ENCODE data around the gene UBE2G2.

UBE2G2 gene

DNA sequence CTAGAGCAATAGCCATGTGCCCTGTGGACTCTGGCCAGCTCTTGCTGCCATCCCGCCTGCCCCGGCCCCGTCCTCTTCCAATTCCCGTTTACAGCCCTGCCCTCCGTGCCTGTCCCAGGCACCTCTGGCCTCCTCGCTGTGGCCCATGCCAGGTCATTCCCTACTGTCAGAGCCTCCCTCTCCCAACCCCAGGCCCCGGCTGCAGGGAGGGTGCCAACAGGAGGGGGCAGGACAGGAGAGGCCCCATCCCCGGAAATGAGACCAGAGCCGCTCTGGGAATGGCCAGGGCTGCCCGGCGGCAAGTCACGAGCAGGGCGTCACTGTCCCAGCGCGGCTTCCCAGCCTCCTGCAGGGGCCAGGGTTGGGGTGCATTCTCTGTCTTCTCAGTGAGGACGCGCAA is 66.8 kb downstream of the UBE2G2 start:
- Histone ChIP-seq H3K79me2 (ENCODE audit: control insufficient read depth, insufficient read depth, low read length, unreplicated experiment) (no peaks in the 10 kb centered on the region), H3K27me3 (ENCODE audit: insufficient read depth, low read length) (peaks cover 38% of the 10 kb centered on the region; the same call in 1 of the 2 replicates), H3K27ac (ENCODE audit: low read depth, low read length) (no peak overlapping the region), H3K36me3 (ENCODE audit: insufficient read depth, low read length) (no peaks in the 10 kb centered on the region), H3K4me3 (ENCODE audit: low read depth, low read length) (no peak overlapping the region), H3K4me1 (ENCODE audit: control insufficient read depth, insufficient read depth, low read length, unreplicated experiment) (no peaks in the 10 kb centered on the region), H2AFZ (ENCODE audit: low read length, unreplicated experiment) (no peak overlapping the region)

DNA sequence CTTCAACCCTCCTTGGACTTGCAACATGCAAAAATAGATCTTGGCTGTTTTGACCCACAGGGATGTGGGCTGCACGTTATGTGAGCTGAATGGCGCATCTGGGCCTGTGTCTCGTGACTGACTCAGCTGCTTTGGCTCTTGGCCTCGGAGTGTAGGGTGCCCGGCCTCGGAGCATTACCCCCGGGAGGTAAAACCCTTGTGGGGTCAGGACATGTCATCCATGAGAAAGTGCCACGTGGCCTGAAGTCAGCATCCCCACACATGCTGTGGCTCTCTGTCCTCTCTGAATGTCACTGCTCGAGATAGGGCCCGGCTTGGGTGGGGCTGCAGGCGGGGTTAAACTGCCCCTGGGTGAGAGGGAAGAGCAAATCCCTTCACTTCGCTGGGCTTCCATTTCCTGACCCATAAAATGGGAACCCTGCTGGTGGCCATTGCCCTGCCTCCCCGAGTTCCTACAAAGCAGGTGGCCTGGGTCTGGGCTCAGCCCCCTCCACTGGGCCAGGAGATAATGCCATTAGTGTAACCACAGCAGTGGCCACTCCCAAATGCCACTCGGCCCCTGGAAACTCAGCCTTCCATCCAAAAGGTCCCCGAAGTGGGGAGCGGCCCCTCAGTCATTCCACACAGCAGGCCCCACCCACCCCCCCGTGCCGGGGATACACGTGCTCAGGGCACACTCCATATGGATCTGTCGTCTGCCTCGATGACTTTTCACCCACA is 67.4 kb downstream of the UBE2G2 start:
- H2AFZ ChIP-seq (ENCODE audit: low read length, unreplicated experiment), result no peak overlapping the region
- H3K4me1 ChIP-seq (ENCODE audit: control insufficient read depth, insufficient read depth, low read length, unreplicated experiment), result no peaks in the 10 kb centered on the region
- no peak overlapping the region for H3K4me3 ChIP-seq (ENCODE audit: low read depth, low read length)
- peaks cover 33% of the 10 kb centered on the region; the same call in 1 of the 2 replicates for H3K27me3 ChIP-seq (ENCODE audit: insufficient read depth, low read length)
- H3K79me2 ChIP-seq (ENCODE audit: control insufficient read depth, insufficient read depth, low read length, unreplicated experiment), result no peaks in the 10 kb centered on the region
- H3K36me3 ChIP-seq (ENCODE audit: insufficient read depth, low read length), result no peaks in the 10 kb centered on the region
- H3K27ac ChIP-seq (ENCODE audit: low read depth, low read length), result no peak overlapping the region

DNA sequence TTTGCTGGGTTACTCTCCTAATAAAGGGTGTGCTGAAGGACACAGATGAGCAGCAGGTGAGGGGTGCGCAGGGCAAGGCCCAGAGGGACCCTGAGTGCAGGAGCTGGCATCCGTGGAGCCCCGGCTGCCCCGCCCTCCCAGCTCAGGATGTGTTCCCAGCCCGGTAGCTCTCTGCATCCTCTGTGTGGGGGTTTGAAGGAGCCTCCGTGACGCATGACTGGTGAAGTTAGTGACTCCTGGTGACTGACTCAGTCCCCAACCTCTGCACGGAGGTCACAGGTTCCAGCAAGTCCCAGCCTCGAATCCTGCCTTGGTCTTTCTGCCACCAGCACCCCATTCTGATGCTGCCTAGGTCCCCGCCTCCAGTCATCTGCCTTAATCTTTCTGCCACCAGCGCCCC is 68.7 kb downstream of the UBE2G2 start:
- peaks cover 34% of the 10 kb centered on the region for H3K27me3 ChIP-seq (ENCODE audit: insufficient read depth, low read length)
- no peak overlapping the region for H2AFZ ChIP-seq (ENCODE audit: low read length, unreplicated experiment)
- H3K27ac ChIP-seq (ENCODE audit: low read depth, low read length), result no peak overlapping the region
- H3K79me2 ChIP-seq (ENCODE audit: control insufficient read depth, insufficient read depth, low read length, unreplicated experiment), result no peaks in the 10 kb centered on the region
- no peak overlapping the region for H3K4me3 ChIP-seq (ENCODE audit: low read depth, low read length)
- no peaks in the 10 kb centered on the region for H3K36me3 ChIP-seq (ENCODE audit: insufficient read depth, low read length)
- H3K4me1 ChIP-seq (ENCODE audit: control insufficient read depth, insufficient read depth, low read length, unreplicated experiment), result no peaks in the 10 kb centered on the region

DNA sequence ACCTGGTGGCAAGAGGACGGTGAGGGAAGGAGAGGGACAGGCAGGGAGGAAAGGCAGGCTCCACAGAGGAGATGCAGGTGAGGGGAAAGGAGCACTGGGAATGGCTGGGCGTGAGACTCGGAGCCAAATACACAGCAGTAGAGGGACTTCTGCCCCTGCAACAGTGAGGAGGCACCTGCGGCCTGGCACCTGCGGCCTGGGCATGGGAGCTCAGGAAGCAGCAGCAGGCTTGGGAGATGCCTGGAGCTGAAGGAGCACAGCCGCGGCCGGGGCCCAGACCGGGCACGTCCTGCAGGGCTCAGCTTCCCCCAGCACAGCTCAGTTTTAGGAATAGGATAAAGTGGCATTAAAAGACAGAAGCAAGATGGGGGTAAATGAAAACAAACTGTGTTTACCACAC is 69.4 kb downstream of the UBE2G2 start:
- Histone ChIP-seq H3K4me1 (ENCODE audit: control insufficient read depth, insufficient read depth, low read length, unreplicated experiment) (no peaks in the 10 kb centered on the region), H3K79me2 (ENCODE audit: control insufficient read depth, insufficient read depth, low read length, unreplicated experiment) (no peaks in the 10 kb centered on the region), H2AFZ (ENCODE audit: low read length, unreplicated experiment) (no peak overlapping the region), H3K36me3 (ENCODE audit: insufficient read depth, low read length) (no peaks in the 10 kb centered on the region), H3K4me3 (ENCODE audit: low read depth, low read length) (no peak overlapping the region), H3K27me3 (ENCODE audit: insufficient read depth, low read length) (peaks cover 41% of the 10 kb centered on the region), H3K27ac (ENCODE audit: low read depth, low read length) (no peak overlapping the region)

DNA sequence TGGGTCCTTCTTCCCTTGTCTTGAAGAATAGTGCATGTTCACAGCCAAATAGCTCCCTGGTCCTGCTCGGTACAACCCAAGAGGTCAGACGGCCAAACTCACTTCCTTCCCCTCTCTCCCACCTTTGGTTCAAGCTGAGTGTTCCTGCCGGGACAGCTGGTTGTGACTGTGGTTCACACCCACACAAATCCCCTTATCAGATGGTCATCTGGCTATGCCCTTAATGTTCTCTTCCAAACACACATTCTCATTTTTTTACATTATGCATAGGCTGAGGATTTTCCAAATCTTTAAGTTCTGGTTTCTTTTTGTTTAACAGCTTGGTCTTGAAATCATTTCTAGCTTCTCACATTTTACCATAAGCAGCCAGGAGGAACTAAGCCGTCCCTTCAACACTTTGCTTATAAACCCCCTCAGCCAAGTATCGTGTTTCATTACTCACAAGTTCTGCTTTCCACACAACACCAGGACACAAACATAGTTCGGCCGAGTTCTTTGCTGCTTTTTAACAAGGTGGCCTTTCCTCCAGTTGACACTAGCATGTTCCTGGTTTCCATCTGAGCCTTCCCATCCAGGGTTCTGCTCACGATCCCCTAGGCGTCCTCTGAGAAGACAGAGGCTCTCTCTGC is 70.6 kb downstream of the UBE2G2 start:
- Histone ChIP-seq H3K79me2 (ENCODE audit: control insufficient read depth, insufficient read depth, low read length, unreplicated experiment) (no peaks in the 10 kb centered on the region), H2AFZ (ENCODE audit: low read length, unreplicated experiment) (no peak overlapping the region), H3K27me3 (ENCODE audit: insufficient read depth, low read length) (peaks cover 51% of the 10 kb centered on the region), H3K4me3 (ENCODE audit: low read depth, low read length) (no peak overlapping the region), H3K36me3 (ENCODE audit: insufficient read depth, low read length) (no peaks in the 10 kb centered on the region), H3K4me1 (ENCODE audit: control insufficient read depth, insufficient read depth, low read length, unreplicated experiment) (no peaks in the 10 kb centered on the region), H3K27ac (ENCODE audit: low read depth, low read length) (no peak overlapping the region)

DNA sequence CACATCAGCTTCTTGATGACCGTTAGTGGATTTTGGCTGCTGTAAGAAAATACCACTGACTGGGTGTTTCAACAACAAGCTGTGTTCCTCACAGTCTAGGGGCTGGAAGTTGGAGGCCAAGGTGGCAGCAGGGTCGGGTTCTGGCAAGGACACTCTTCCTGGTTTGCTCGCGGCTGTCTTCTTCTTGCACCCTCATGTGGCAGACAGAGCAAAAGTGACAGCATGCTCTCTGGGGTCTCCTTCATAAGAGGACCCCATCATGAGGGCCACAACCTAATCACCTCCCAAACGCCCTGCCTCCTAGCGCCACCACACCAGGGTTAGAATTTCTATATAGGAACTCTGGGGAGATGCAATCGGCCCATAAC is 71.6 kb downstream of the UBE2G2 start:
- H2AFZ ChIP-seq (ENCODE audit: low read length, unreplicated experiment), result no peak overlapping the region
- no peak overlapping the region for H3K27ac ChIP-seq (ENCODE audit: low read depth, low read length)
- no peaks in the 10 kb centered on the region for H3K79me2 ChIP-seq (ENCODE audit: control insufficient read depth, insufficient read depth, low read length, unreplicated experiment)
- H3K36me3 ChIP-seq (ENCODE audit: insufficient read depth, low read length), result no peaks in the 10 kb centered on the region
- H3K27me3 ChIP-seq (ENCODE audit: insufficient read depth, low read length), result peaks cover 59% of the 10 kb centered on the region
- no peaks in the 10 kb centered on the region for H3K4me1 ChIP-seq (ENCODE audit: control insufficient read depth, insufficient read depth, low read length, unreplicated experiment)
- no peak overlapping the region for H3K4me3 ChIP-seq (ENCODE audit: low read depth, low read length)

DNA sequence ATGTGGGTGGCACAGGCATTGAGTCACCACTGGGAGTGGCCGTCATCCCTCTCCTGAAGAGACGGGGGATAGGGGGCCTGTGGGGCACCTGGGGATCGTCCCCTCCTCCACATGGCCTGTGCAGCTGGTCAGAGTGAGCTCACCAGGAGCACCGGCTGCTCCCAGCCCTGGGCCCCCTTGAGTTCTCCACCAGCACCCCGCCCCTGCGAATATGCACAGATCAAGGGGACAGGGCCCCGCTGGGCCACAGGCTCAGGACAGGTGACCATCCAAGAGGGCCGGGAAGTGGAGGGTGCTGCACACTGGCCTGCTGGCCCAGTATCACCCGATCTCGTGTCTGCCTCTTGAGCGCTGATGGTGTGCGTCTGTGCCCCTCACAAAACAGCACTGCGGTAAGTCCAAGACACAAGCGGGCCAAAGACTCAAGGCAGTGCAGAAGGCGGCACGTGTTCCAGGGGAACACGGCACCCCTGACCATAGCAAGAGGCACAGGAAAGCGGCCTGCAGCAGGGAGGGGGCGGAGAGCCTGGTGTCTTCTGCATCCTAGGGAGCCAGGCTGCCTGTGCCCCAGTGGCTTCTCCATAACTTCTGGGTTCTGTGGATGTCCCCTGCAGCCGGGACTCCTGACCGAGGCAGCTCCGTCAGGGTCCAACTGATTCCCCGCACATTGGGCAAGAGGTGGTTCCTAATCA is 72.1 kb downstream of the UBE2G2 start:
- no peak overlapping the region for H3K4me3 ChIP-seq (ENCODE audit: low read depth, low read length)
- no peaks in the 10 kb centered on the region for H3K36me3 ChIP-seq (ENCODE audit: insufficient read depth, low read length)
- H3K27ac ChIP-seq (ENCODE audit: low read depth, low read length), result no peak overlapping the region
- peaks cover 63% of the 10 kb centered on the region for H3K27me3 ChIP-seq (ENCODE audit: insufficient read depth, low read length)
- no peak overlapping the region for H2AFZ ChIP-seq (ENCODE audit: low read length, unreplicated experiment)
- H3K4me1 ChIP-seq (ENCODE audit: control insufficient read depth, insufficient read depth, low read length, unreplicated experiment), result no peaks in the 10 kb centered on the region
- H3K79me2 ChIP-seq (ENCODE audit: control insufficient read depth, insufficient read depth, low read length, unreplicated experiment), result no peaks in the 10 kb centered on the region

DNA sequence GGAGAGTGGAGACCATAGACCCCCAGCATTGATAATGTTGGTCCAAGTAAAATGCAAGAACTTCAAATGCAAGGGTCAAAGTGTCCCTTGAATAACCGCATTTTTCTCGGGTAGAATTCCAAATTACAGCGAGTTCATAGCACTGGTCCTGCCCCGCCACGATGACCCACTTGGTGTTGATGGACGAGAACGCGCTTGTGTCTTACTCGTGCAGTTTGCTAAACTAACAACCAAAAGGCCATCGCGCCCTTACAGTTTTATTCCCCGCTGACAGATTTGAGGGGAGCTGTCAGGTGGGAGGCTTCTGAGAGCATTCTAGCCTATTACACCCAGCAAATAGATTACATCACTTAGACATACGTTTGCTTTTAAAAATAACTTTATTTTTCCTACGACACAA is 72.9 kb downstream of the UBE2G2 start:
- no peak overlapping the region for H3K27ac ChIP-seq (ENCODE audit: low read depth, low read length)
- no peaks in the 10 kb centered on the region for H3K36me3 ChIP-seq (ENCODE audit: insufficient read depth, low read length)
- peaks cover 71% of the 10 kb centered on the region for H3K27me3 ChIP-seq (ENCODE audit: insufficient read depth, low read length)
- H3K4me3 ChIP-seq (ENCODE audit: low read depth, low read length), result no peak overlapping the region
- H3K4me1 ChIP-seq (ENCODE audit: control insufficient read depth, insufficient read depth, low read length, unreplicated experiment), result no peaks in the 10 kb centered on the region
- no peak overlapping the region for H2AFZ ChIP-seq (ENCODE audit: low read length, unreplicated experiment)
- H3K79me2 ChIP-seq (ENCODE audit: control insufficient read depth, insufficient read depth, low read length, unreplicated experiment), result no peaks in the 10 kb centered on the region

DNA sequence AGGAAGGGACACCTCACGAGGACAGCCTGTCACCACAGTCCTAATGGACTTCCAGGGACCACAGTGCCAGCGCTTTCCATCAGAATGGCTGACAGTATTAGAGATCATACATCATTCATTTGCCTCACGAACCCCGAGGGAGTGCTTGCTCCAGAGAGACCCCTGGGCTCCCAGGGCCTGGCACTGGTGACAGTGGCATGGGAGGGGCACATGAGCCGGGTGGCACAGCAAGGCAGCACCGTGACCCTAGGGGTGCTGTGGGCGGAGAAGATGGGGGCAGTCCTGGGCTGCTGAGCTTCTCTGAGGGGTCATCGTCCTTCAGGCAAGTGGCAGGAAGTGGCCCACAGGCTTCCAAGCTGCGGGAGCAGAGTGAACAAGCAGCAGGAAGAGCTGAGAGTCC is 73.9 kb downstream of the UBE2G2 start:
- Histone ChIP-seq H2AFZ (ENCODE audit: low read length, unreplicated experiment) (no peak overlapping the region), H3K36me3 (ENCODE audit: insufficient read depth, low read length) (no peaks in the 10 kb centered on the region), H3K79me2 (ENCODE audit: control insufficient read depth, insufficient read depth, low read length, unreplicated experiment) (no peaks in the 10 kb centered on the region), H3K27me3 (ENCODE audit: insufficient read depth, low read length) (peaks cover 80% of the 10 kb centered on the region), H3K27ac (ENCODE audit: low read depth, low read length) (no peak overlapping the region), H3K4me3 (ENCODE audit: low read depth, low read length) (no peak overlapping the region), H3K4me1 (ENCODE audit: control insufficient read depth, insufficient read depth, low read length, unreplicated experiment) (no peaks in the 10 kb centered on the region)

DNA sequence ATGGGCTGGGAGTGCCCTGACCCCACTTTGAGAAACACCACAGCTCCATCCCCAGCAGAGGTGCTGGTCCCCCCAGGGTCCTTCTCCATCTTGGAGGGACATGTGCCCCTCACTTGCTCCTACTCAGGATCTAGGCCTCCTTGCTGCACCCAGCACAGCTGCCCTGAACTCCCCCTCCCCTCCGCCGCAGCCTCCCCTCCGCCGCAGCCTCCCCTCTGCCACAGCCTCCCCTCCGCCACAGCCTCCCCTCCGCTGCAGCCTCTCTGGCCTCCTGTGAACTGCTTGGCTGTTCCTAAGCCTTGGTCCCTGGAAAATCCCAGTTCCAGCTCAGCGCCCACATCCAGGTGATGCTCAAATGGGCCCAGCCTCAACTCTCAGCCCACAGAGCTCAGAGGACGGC is 74.3 kb downstream of the UBE2G2 start:
- Histone ChIP-seq H3K27me3 (ENCODE audit: insufficient read depth, low read length) (peaks cover 80% of the 10 kb centered on the region), H2AFZ (ENCODE audit: low read length, unreplicated experiment) (no peak overlapping the region), H3K36me3 (ENCODE audit: insufficient read depth, low read length) (no peaks in the 10 kb centered on the region), H3K27ac (ENCODE audit: low read depth, low read length) (no peak overlapping the region), H3K4me3 (ENCODE audit: low read depth, low read length) (no peak overlapping the region), H3K79me2 (ENCODE audit: control insufficient read depth, insufficient read depth, low read length, unreplicated experiment) (no peaks in the 10 kb centered on the region), H3K4me1 (ENCODE audit: control insufficient read depth, insufficient read depth, low read length, unreplicated experiment) (no peaks in the 10 kb centered on the region)

DNA sequence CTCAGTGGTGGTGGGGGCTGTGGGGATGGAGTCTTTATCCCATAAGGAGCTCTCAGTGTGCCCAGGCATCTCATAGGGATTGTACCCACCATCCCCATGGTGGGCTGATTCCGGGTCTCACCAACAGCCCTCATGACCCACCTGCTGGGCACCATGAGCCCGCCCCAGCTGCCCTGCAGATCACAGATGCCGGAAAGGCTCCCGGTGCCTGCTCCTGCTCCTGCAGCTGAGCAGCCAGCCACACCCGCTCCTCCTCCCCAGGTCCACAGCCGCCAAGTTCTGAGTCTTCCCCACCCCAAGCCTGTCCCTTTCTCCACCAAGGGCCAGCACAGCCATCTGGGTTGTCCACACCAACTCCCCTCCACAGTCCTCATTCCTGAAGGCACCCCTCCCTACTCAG is 74.8 kb downstream of the UBE2G2 start:
- no peaks in the 10 kb centered on the region for H3K36me3 ChIP-seq (ENCODE audit: insufficient read depth, low read length)
- H3K27me3 ChIP-seq (ENCODE audit: insufficient read depth, low read length), result peaks cover 75% of the 10 kb centered on the region

More for the DNA sequence above, 74.8 kb downstream of the UBE2G2 start:
- Histone ChIP-seq H3K27ac (ENCODE audit: low read depth, low read length) (no peak overlapping the region), H3K4me3 (ENCODE audit: low read depth, low read length) (no peak overlapping the region), H3K79me2 (ENCODE audit: control insufficient read depth, insufficient read depth, low read length, unreplicated experiment) (no peaks in the 10 kb centered on the region), H2AFZ (ENCODE audit: low read length, unreplicated experiment) (no peak overlapping the region), H3K4me1 (ENCODE audit: control insufficient read depth, insufficient read depth, low read length, unreplicated experiment) (no peaks in the 10 kb centered on the region)
